H9 (cell line): Measurements from ENCODE around the gene PARP9. TPM values are rescaled to one million over a fixed set of nuclear protein-coding genes. Genes with fewer than 3 reads are reported as not detected.

Source experiments
- DNase-seq: peaks from one replicate; pipeline ENCODE4 v3.0.0-alpha.2; 2017
- H2AFZ ChIP-seq: one replicate; pipeline ENCODE4 v1.6.1; 2013; ENCODE audit warnings: mild to moderate bottlenecking, low read length, control low read depth, moderate library complexity
- H2AK5ac ChIP-seq: 2 replicates; pipeline ENCODE4 v1.6.1; 2013; ENCODE audit warnings: low read length, control low read depth, mixed read lengths; ENCODE audit not compliant: insufficient read length
- H2BK120ac ChIP-seq: one replicate; pipeline ENCODE4 v1.6.1; 2013; ENCODE audit warnings: low read depth, mild to moderate bottlenecking, low read length, control low read depth, inconsistent platforms; ENCODE audit not compliant: poor library complexity, severe bottlenecking
- H2BK12ac ChIP-seq: 2 replicates; pipeline ENCODE4 v1.6.1; 2013; ENCODE audit warnings: low read length, control low read depth, mixed read lengths, low read depth; ENCODE audit not compliant: insufficient read length
- H2BK15ac ChIP-seq: 2 replicates; pipeline ENCODE4 v1.6.1; 2013; ENCODE audit warnings: low read depth, low read length, control low read depth
- H2BK20ac ChIP-seq: one replicate; pipeline ENCODE4 v1.6.1; 2013; ENCODE audit warnings: low read depth, mild to moderate bottlenecking, low read length, control low read depth, inconsistent platforms; ENCODE audit not compliant: poor library complexity, severe bottlenecking
- H2BK5ac ChIP-seq: 2 replicates; pipeline ENCODE4 v1.6.1; 2013; ENCODE audit warnings: low read length, control low read depth, mixed read lengths; ENCODE audit not compliant: insufficient read length
- H3K14ac ChIP-seq: 2 replicates; pipeline ENCODE4 v1.6.1; 2013; ENCODE audit warnings: low read length, control low read depth; ENCODE audit not compliant: insufficient read depth
- H3K18ac ChIP-seq: 2 replicates; pipeline ENCODE4 v1.6.1; 2013; ENCODE audit warnings: low read depth, mild to moderate bottlenecking, mixed read lengths, low read length, control low read depth; ENCODE audit not compliant: insufficient read length
- H3K23ac ChIP-seq: 2 replicates; pipeline ENCODE4 v1.6.1; 2013; ENCODE audit warnings: low read length, control low read depth, mixed read lengths, low read depth; ENCODE audit not compliant: insufficient read length
- H3K23me2 ChIP-seq: 2 replicates; pipeline ENCODE4 v1.6.1; 2013; ENCODE audit warnings: low read depth, mild to moderate bottlenecking, mixed read lengths, low read length, control low read depth; ENCODE audit not compliant: insufficient read length, poor library complexity, severe bottlenecking
- H3K27ac ChIP-seq: 2 replicates; pipeline ENCODE4 v1.5.1; 2013; ENCODE audit warnings: low read length, control low read depth, mixed read lengths, low read depth; ENCODE audit not compliant: insufficient read length
- H3K27me3 ChIP-seq: 2 replicates; pipeline ENCODE4 v1.6.1; 2013; ENCODE audit warnings: low read length, control low read depth, inconsistent platforms; ENCODE audit not compliant: insufficient read depth
- H3K4ac ChIP-seq: 2 replicates; pipeline ENCODE4 v1.6.1; 2013; ENCODE audit warnings: low read depth, mild to moderate bottlenecking, control low read depth, inconsistent platforms, low read length, moderate library complexity
- H3K4me1 ChIP-seq: 2 replicates; pipeline ENCODE4 v1.6.1; 2013; ENCODE audit warnings: low read length, control low read depth, inconsistent platforms; ENCODE audit not compliant: insufficient read depth
- H3K4me2 ChIP-seq: 2 replicates; pipeline ENCODE4 v1.6.1; 2013; ENCODE audit warnings: low read length, control low read depth, mixed read lengths; ENCODE audit not compliant: insufficient read length, insufficient read depth
- H3K56ac ChIP-seq: 2 replicates; pipeline ENCODE4 v1.6.1; 2013; ENCODE audit warnings: low read depth, mild to moderate bottlenecking, mixed read lengths, low read length, control low read depth; ENCODE audit not compliant: insufficient read length
- H3K79me1 ChIP-seq: 2 replicates; pipeline ENCODE4 v1.6.1; 2013; ENCODE audit warnings: low read depth, mild to moderate bottlenecking, moderate library complexity, low read length, control low read depth, inconsistent platforms; ENCODE audit not compliant: insufficient read depth, poor library complexity, severe bottlenecking
- H3K79me2 ChIP-seq: 2 replicates; pipeline ENCODE4 v1.6.1; 2013; ENCODE audit warnings: low read length, control low read depth, inconsistent platforms; ENCODE audit not compliant: insufficient read depth
- H3K9ac ChIP-seq: 2 replicates; pipeline ENCODE4 v1.6.1; 2013; ENCODE audit warnings: low read length, control low read depth, mixed read lengths; ENCODE audit not compliant: insufficient read length; ENCODE audit errors: extremely low read depth
- H3K9me3 ChIP-seq: one replicate; pipeline ENCODE4 v1.6.1; 2013; ENCODE audit warnings: low read depth, low read length, inconsistent platforms; ENCODE audit not compliant: control insufficient read depth
- H3T11ph ChIP-seq: one replicate; pipeline ENCODE4 v1.6.1; 2013; ENCODE audit warnings: mild to moderate bottlenecking, low read length, control low read depth, inconsistent platforms
- H4K20me1 ChIP-seq: one replicate; pipeline ENCODE4 v1.6.1; 2013; ENCODE audit not compliant: control insufficient read depth, insufficient read length, insufficient read depth
- H4K5ac ChIP-seq: 2 replicates; pipeline ENCODE4 v1.6.1; 2013; ENCODE audit warnings: low read depth, mild to moderate bottlenecking, mixed read lengths, low read length, control low read depth; ENCODE audit not compliant: insufficient read length
- H4K8ac ChIP-seq: replicated peaks from 2 replicates; pipeline ENCODE4 v1.6.1; 2013; ENCODE audit warnings: low read length, control low read depth, mixed read lengths, low read depth; ENCODE audit not compliant: insufficient read length
- H4K91ac ChIP-seq: 2 replicates; pipeline ENCODE4 v1.6.1; 2013; ENCODE audit warnings: low read depth, mild to moderate bottlenecking, moderate library complexity, mixed read lengths, low read length, control low read depth; ENCODE audit not compliant: insufficient read length
- H3K27ac Mint-ChIP-seq, 3 experiments: 2 replicates in 2 of 3; 3 replicates in 1 of 3; pipeline ENCODE4 v1.8.0; 2020 to 2021; ENCODE audit warnings: mixed read lengths in 3 of 3, mild to moderate bottlenecking in 1 of 3, moderate library complexity in 1 of 3
- H3K27me3 Mint-ChIP-seq: 2 replicates; pipeline ENCODE4 v1.8.0; 2021; ENCODE audit warnings: low read depth, mild to moderate bottlenecking, moderate library complexity, mixed read lengths
- H3K36me3 Mint-ChIP-seq, 3 experiments: 2 replicates in 2 of 3; 3 replicates in 1 of 3; pipeline ENCODE4 v1.8.0; 2020 to 2021; ENCODE audit warnings: low read depth in 3 of 3, mixed read lengths in 3 of 3; ENCODE audit not compliant: insufficient read depth in 1 of 3
- H3K4me1 Mint-ChIP-seq, 2 experiments: 2 replicates each; pipeline ENCODE4 v1.8.0; 2020; ENCODE audit warnings: mixed read lengths in 2 of 2
- H3K4me3 Mint-ChIP-seq, 2 experiments: 2 replicates in 1 of 2; 3 replicates in 1 of 2; pipeline ENCODE4 v1.8.0; 2020 to 2021; ENCODE audit warnings: mild to moderate bottlenecking in 2 of 2, mixed read lengths in 2 of 2, moderate library complexity in 1 of 2
- H3K9me3 Mint-ChIP-seq, 2 experiments: 2 replicates in 1 of 2; 3 replicates in 1 of 2; pipeline ENCODE4 v1.8.0; 2020; ENCODE audit warnings: mild to moderate bottlenecking in 2 of 2, mixed read lengths in 2 of 2, moderate library complexity in 1 of 2
- WGBS: extraction: QIAGEN DNeasy Blood & Tissue Kit; methylation state at CpG from one replicate; pipeline ENCODE4 v1.1.7; 2013; ENCODE audit warnings: missing lambda C conversion rate, low lambda C conversion rate, mixed read lengths; ENCODE audit not compliant: insufficient read length; ENCODE audit errors: extremely low coverage; 5-methylcytosine and 5-hydroxymethylcytosine counted together
- total RNA-seq: library from RNA; stranded (reverse); gene quantifications from 2 replicates; pipeline ENCODE4 v1.2.1, GENCODE V29; 2021
- TF ChIP-seq, protein P1 (sequence below): fragments of 200-600 bp; sonication (generic); conservative IDR thresholded peaks from 3 replicates; pipeline ENCODE4 v1.8.0; 2021; ENCODE audit warnings: antibody characterized with exemption, mild to moderate bottlenecking

Gene PARP9
- total RNA-seq, 1 experiment from 2014 or later: 3.4 TPM

DNA sequence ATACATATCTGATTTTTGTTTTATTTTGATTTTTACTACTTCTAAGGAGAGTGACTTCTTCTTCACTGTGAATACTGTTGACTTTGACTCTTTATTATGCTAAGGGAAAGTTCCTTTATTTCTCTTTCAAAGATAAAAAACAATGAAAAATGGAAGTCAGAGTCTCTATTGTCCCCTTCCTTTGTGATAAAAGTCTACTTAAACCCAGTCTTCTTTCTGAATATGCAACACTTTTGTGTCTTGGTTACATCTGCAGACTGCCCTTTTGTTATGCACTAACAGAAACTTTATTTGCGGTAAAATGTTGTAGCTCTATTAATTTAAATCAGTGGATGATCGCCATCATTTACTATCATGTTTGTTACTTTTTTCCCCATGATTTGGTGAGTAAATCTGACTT, 26.5 kb upstream of the PARP9 start:
- no peak overlapping the region for H3K56ac ChIP-seq
- no peak overlapping the region for H2BK12ac ChIP-seq
- no peak overlapping the region for H2BK15ac ChIP-seq
- H2AFZ ChIP-seq: no peak overlapping the region
- Mint-ChIP-seq H3K36me3 (no peaks in the 10 kb centered on the region; a peak in 3 of 7 replicates), H3K27me3 (no peaks in the 10 kb centered on the region), H3K4me3 (no peak overlapping the region), H3K27ac (no peak overlapping the region; a peak in 1 of 7 replicates), H3K4me1 (peaks cover 14 to 24% of the 10 kb centered on the region in 2 experiments), H3K9me3 (peaks cover 3 to 4% of the 10 kb centered on the region in 2 experiments; a peak in 2 of 5 replicates)
- H4K5ac ChIP-seq: no peak overlapping the region
- H2BK5ac ChIP-seq: no peak overlapping the region
- no peaks in the 10 kb centered on the region for H3K23me2 ChIP-seq
- no peak overlapping the region for H3K23ac ChIP-seq
- no peaks in the 10 kb centered on the region for H3K9me3 ChIP-seq
- H3K79me2 ChIP-seq: no peaks in the 10 kb centered on the region
- H4K8ac ChIP-seq: no peak overlapping the region
- H4K20me1 ChIP-seq: no peaks in the 10 kb centered on the region
- H2BK20ac ChIP-seq: no peak overlapping the region
- H3K4me1 ChIP-seq: no peaks in the 10 kb centered on the region; the same call in 1 of the 2 replicates
- no peak overlapping the region for H4K91ac ChIP-seq
- no peaks in the 10 kb centered on the region for H3K27me3 ChIP-seq
- no peak overlapping the region for H3K27ac ChIP-seq
- no peak overlapping the region for H2BK120ac ChIP-seq
- H2AK5ac ChIP-seq: no peak overlapping the region
- DNase-seq: no peak
- no peak overlapping the region for H3K4ac ChIP-seq
- H3T11ph ChIP-seq: no peak overlapping the region
- TF ChIP-seq, protein P1, sequence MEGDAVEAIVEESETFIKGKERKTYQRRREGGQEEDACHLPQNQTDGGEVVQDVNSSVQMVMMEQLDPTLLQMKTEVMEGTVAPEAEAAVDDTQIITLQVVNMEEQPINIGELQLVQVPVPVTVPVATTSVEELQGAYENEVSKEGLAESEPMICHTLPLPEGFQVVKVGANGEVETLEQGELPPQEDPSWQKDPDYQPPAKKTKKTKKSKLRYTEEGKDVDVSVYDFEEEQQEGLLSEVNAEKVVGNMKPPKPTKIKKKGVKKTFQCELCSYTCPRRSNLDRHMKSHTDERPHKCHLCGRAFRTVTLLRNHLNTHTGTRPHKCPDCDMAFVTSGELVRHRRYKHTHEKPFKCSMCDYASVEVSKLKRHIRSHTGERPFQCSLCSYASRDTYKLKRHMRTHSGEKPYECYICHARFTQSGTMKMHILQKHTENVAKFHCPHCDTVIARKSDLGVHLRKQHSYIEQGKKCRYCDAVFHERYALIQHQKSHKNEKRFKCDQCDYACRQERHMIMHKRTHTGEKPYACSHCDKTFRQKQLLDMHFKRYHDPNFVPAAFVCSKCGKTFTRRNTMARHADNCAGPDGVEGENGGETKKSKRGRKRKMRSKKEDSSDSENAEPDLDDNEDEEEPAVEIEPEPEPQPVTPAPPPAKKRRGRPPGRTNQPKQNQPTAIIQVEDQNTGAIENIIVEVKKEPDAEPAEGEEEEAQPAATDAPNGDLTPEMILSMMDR: no peak
- H3K4me2 ChIP-seq: no peak overlapping the region
- no peak overlapping the region for H3K18ac ChIP-seq
- H3K79me1 ChIP-seq: no peaks in the 10 kb centered on the region
- H3K14ac ChIP-seq: no peak overlapping the region
- H3K9ac ChIP-seq: no peak overlapping the region
- WGBS: no CpG with 5 or more reads among the region's 2 CpGs
